ENCODE results near the gene PARP3.
A peak's percentile ranks its signal among the peaks of the same experiment; 100 is the strongest.

PARP3 gene

GRCh38 chr3:51966922-51967383, 24.8 kb downstream of the PARP3 start:
- DNase-seq (ENCODE audit: low read depth): no peak

- DNase-seq (ENCODE audit: low read depth): no peak
Observed at GRCh38 chr3:51967384-51968169, 25.4 kb downstream of the PARP3 start, which contains the start of gene PCBP4. Gene PCBP4 (minus strand): TSS chr3:51967454. CDS start chr3:51961240, 6,214 bp downstream.

GRCh38 chr3:51968170-51968775, 26.1 kb downstream of the PARP3 start:
- DNase-seq (ENCODE audit: low read depth): no peak

GRCh38 chr3:51968883-51969678, 26.9 kb downstream of the PARP3 start:
- DNase-seq (ENCODE audit: low read depth): no peak

- no peak for DNase-seq (ENCODE audit: low read depth)
Observed at GRCh38 chr3:51969841-51970240, 27.7 kb downstream of the PARP3 start.

- DNase-seq (ENCODE audit: low read depth): no peak
Observed at GRCh38 chr3:51970606-51971300, 28.6 kb downstream of the PARP3 start.

- DNase-seq (ENCODE audit: low read depth): no peak
Observed at GRCh38 chr3:51971350-51971749, 29.2 kb downstream of the PARP3 start.

GRCh38 chr3:51974277-51974962, 32.3 kb downstream of the PARP3 start:
- DNase-seq (ENCODE audit: low read depth): no peak

GRCh38 chr3:51974963-51975851, 33.0 kb downstream of the PARP3 start, which contains the start of gene ABHD14A:
Gene ABHD14A (plus strand): TSS chr3:51975064. CDS start chr3:51975136, 72 bp downstream.
- DNase-seq (ENCODE audit: low read depth): peak; percentile 29

- no peak for DNase-seq (ENCODE audit: low read depth)
Observed at GRCh38 chr3:51975852-51976549, 33.8 kb downstream of the PARP3 start.

GRCh38 chr3:51977446-51978142, 35.4 kb downstream of the PARP3 start:
- DNase-seq (ENCODE audit: low read depth): no peak

- no peak for DNase-seq (ENCODE audit: low read depth)
Observed at GRCh38 chr3:51978143-51978502, 36.0 kb downstream of the PARP3 start.

GRCh38 chr3:51980253-51980652, 38.1 kb downstream of the PARP3 start:
- DNase-seq (ENCODE audit: low read depth): no peak

GRCh38 chr3:51982352-51982837, 40.2 kb downstream of the PARP3 start:
- no peak for DNase-seq (ENCODE audit: low read depth)

GRCh38 chr3:51982838-51983577, 40.8 kb downstream of the PARP3 start, which contains the start of gene ACY1:
Gene ACY1 (plus strand): TSS chr3:51983535. CDS start chr3:51984065, 530 bp downstream.
- DNase-seq (ENCODE audit: low read depth): peak; percentile 75

GRCh38 chr3:51983578-51984268, 41.6 kb downstream of the PARP3 start:
- DNase-seq (ENCODE audit: low read depth): no peak

GRCh38 chr3:51984269-51984647, 42.1 kb downstream of the PARP3 start:
- DNase-seq (ENCODE audit: low read depth): no peak

All from fibroblast of the conjunctiva (primary cell).